Body of pancreas (tissue), 4 donors: ENCODE results near the gene TREML1. TPM values are rescaled to one million over a fixed set of nuclear protein-coding genes. Genes with fewer than 3 reads are reported as not detected.
A peak's percentile ranks its signal among the peaks of the same experiment; 100 is the strongest.

Experiments
- ATAC-seq: fragments of 150-250 bp; one replicate; pipeline ENCODE4 v1.9.1; 2016
- DNase-seq, 4 donors: peaks; one replicate each; pipeline ENCODE4 v3.0.0-alpha.2; 2019
- H3K27ac ChIP-seq, 4 donors: fragments of 200-600 bp; sonication (generic); 1 replicate in 3 of 4; 2 replicates in 1 of 4; pipeline versions ENCODE4 v1.5.1 to v1.6.1; 2016 to 2019; ENCODE audit warnings: mild to moderate bottlenecking in 1 of 4, mixed read lengths in 1 of 4, moderate library complexity in 1 of 4
- H3K27me3 ChIP-seq, 2 donors: fragments of 200-600 bp; sonication (generic); one replicate each; pipeline ENCODE4 v1.6.0; 2016; ENCODE audit warnings: mild to moderate bottlenecking in 1 of 2
- H3K36me3 ChIP-seq, 2 donors: fragments of 200-600 bp; sonication (generic); replicated peaks in 1 of 2; 2 replicates each; pipeline ENCODE4 v1.5.1; 2016; ENCODE audit warnings: low read depth in 2 of 2; ENCODE audit not compliant: insufficient read depth in 1 of 2
- H3K4me1 ChIP-seq: fragments of 200-600 bp; sonication (generic); one replicate; pipeline ENCODE4 v1.6.0; 2016
- H3K4me3 ChIP-seq, 2 donors: fragments of 200-600 bp; sonication (generic); 1 replicate in 1 of 2; 2 replicates in 1 of 2; pipeline ENCODE4 v1.5.1; 2016 to 2019
- H3K9me3 ChIP-seq, 3 donors: fragments of 200-600 bp; sonication (generic); 1 replicate in 2 of 3; 2 replicates in 1 of 3; pipeline ENCODE4 v1.5.1; 2016
- POLR2A ChIP-seq, 3 donors: fragments of 450-650 bp; IDR thresholded peaks; one replicate each; pipeline ENCODE4 v1.6.1; 2016; ENCODE audit warnings: antibody characterized with exemption in 3 of 3, mild to moderate bottlenecking in 2 of 3
- WGBS, 2 donors: methylation state at CpG; one replicate each; pipeline ENCODE4 v1.1.5; 2017; 5-methylcytosine and 5-hydroxymethylcytosine counted together
- intact Hi-C: fragments of 100-400 bp; cut with DNase I; formaldehyde crosslinking; loops from one replicate; pipeline ENCODE4 v1.15.1; 2023
- total RNA-seq, 2 donors: library from RNA; depleted of rRNA; stranded (reverse); fragments of >200 nt; gene quantifications; one replicate each; pipeline ENCODE4 v1.1.0, GENCODE V29; 2016
- TF ChIP-seq, protein P1 (sequence below), 7 experiments: fragments of 450-650 bp in 4 of 7; fragments of 200-600 bp in 3 of 7; sonication (generic) in 3 of 7; IDR thresholded peaks; one replicate each; pipeline ENCODE4 v1.5.1; 2016 to 2019; ENCODE audit warnings: antibody characterized with exemption in 7 of 7

The TREML1 gene
- total RNA-seq, 2 donors from 2014 or later = not detected

DNA sequence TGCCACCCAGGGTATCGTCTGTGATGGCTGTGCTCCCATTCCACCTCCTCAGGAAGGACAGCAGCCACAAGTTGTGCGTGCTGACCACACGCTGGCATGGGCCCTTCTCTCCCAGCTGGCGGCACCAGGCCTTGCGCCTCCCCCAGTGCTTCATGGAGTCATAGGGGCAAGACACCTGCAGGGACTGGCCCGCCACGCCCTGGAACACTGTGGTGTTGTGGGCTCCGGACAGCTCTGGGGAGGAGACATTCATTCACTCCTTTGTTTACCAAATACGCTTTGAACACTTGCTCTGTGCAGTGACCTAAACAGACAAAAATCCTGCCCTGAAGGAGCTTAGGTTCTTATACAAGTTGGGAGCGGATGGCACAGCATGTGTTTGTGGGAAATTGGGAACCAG lies 7.2 kb upstream of the TREML1 start:
- Histone ChIP-seq H3K9me3 (no peaks in the 10 kb centered on the region), H3K27me3 (no peaks in the 10 kb centered on the region), H3K36me3 (no peaks in the 10 kb centered on the region), H3K27ac (no peak overlapping the region), H3K4me1 (no peaks in the 10 kb centered on the region), H3K4me3 (no peak overlapping the region)
- 79 to 94% methylated on average over 5 to 10 of the region's 10 CpGs for WGBS, 2 donors
- no peak for TF ChIP-seq POLR2A (IDR thresholded peaks at IDR 0.05)
- TF ChIP-seq, protein P1, sequence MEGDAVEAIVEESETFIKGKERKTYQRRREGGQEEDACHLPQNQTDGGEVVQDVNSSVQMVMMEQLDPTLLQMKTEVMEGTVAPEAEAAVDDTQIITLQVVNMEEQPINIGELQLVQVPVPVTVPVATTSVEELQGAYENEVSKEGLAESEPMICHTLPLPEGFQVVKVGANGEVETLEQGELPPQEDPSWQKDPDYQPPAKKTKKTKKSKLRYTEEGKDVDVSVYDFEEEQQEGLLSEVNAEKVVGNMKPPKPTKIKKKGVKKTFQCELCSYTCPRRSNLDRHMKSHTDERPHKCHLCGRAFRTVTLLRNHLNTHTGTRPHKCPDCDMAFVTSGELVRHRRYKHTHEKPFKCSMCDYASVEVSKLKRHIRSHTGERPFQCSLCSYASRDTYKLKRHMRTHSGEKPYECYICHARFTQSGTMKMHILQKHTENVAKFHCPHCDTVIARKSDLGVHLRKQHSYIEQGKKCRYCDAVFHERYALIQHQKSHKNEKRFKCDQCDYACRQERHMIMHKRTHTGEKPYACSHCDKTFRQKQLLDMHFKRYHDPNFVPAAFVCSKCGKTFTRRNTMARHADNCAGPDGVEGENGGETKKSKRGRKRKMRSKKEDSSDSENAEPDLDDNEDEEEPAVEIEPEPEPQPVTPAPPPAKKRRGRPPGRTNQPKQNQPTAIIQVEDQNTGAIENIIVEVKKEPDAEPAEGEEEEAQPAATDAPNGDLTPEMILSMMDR (IDR thresholded peaks at IDR 0.05) = no peak
- intact Hi-C loops = no loop called here
- ATAC-seq (no peak), DNase-seq (no peak)

DNA sequence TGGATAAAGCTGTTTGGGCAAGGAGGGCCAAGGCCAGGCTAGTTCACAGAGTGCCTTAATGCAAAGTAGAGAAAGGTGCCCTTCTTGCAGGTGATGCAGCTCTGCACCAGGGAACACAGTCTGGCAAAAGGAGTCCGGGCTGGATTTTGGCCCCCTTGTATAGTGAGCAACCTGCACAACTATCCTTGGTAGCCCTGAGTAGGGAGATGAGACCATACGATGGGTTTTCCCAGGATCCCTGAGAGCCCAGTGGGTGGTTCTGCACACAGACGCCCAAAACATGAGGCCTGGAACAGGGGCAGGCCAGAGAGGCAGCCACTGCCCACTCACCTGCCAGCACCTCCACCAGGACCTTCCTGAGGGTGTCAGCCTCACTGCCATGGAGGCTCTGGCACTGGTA lies 6.8 kb upstream of the TREML1 start:
- no peaks in the 10 kb centered on the region for H3K36me3 ChIP-seq
- H3K27me3 ChIP-seq = no peaks in the 10 kb centered on the region
- TF ChIP-seq, protein P1 (IDR thresholded peaks at IDR 0.05) = no peak
- no peak for TF ChIP-seq POLR2A (IDR thresholded peaks at IDR 0.05)
- ATAC-seq (no peak), DNase-seq (no peak)
- H3K4me1 ChIP-seq = no peaks in the 10 kb centered on the region
- intact Hi-C loops = no loop called here
- no peak overlapping the region for H3K4me3 ChIP-seq
- no peaks in the 10 kb centered on the region for H3K9me3 ChIP-seq
- 61 to 73% methylated on average over 3 of the region's 3 CpGs for WGBS, 2 donors
- H3K27ac ChIP-seq = no peak overlapping the region

DNA sequence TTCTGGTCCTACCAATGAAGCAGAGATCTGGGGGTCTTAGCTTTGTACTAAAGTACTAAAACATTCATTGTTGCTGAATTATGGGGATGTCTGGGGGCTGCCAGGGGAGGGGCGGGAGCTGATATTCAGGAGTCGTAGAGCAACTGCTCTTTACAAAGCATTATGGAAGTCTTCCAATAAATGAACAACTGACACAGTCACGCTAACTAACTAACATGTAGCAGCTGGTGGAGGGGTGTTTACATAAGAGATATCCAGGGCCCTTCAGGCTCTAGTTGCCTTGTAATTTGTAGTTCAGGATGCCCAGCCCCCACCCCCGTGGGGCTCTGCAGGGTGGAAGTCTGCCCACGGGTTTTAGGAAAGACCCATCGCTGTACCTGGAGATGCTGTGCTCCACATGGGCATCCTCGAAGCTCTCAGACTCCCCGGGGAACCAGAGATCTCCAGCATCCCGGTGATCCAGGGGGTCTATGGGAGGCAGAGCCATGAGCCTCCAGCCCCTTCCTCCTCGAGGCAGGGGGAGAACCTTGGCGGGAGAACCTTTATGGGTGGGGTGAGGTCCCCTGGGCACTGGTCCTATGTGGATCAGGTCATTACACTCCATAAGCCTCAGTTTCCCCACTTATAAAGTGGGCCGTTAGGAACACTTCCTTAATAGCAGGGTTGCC lies 5.4 kb upstream of the TREML1 start:
- H3K4me3 ChIP-seq = no peak overlapping the region
- no peak for ATAC-seq
- intact Hi-C loops = no loop called here
- H3K36me3 ChIP-seq = no peaks in the 10 kb centered on the region
- H3K27ac ChIP-seq = no peak overlapping the region
- H3K9me3 ChIP-seq = no peaks in the 10 kb centered on the region
- no peaks in the 10 kb centered on the region for H3K4me1 ChIP-seq
- TF ChIP-seq POLR2A (IDR thresholded peaks at IDR 0.05) = no peak
- TF ChIP-seq, protein P1 (IDR thresholded peaks at IDR 0.05) = no peak
- no peaks in the 10 kb centered on the region for H3K27me3 ChIP-seq
- DNase-seq = no peak
- 45 to 55% methylated on average over 4 to 9 of the region's 12 CpGs for WGBS, 2 donors

DNA sequence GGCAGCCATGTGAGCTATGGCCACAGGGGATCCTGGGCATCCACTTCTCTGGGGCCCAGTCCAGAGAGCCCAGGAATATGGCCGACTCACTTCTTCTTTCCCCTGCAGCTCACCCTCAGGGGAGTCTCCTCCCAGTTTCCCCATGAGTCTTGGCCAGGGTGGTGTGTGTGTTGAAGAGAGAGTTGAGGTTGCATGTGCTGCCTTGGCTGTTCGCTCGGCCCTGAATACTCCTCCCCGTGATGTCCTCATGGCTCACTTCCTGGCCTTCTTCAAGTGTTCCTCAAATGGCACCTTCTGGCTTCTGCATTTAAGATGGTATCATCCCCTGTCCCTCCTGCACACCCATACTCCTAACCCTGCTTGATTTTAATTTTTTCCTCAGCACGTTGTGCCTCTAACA lies 3.2 kb upstream of the TREML1 start:
- no peak overlapping the region for H3K4me3 ChIP-seq
- 69 to 81% methylated on average over 5 of the region's 5 CpGs for WGBS, 2 donors
- H3K36me3 ChIP-seq = no peaks in the 10 kb centered on the region
- no peak overlapping the region for H3K27ac ChIP-seq
- H3K27me3 ChIP-seq = no peaks in the 10 kb centered on the region
- ATAC-seq (no peak), DNase-seq (peak in 1 of 4 donors; percentile 54)
- H3K9me3 ChIP-seq = no peaks in the 10 kb centered on the region
- no peaks in the 10 kb centered on the region for H3K4me1 ChIP-seq
- TF ChIP-seq, protein P1 (IDR thresholded peaks at IDR 0.05) = no peak
- no peak for TF ChIP-seq POLR2A (IDR thresholded peaks at IDR 0.05)
- intact Hi-C loops = no loop called here

DNA sequence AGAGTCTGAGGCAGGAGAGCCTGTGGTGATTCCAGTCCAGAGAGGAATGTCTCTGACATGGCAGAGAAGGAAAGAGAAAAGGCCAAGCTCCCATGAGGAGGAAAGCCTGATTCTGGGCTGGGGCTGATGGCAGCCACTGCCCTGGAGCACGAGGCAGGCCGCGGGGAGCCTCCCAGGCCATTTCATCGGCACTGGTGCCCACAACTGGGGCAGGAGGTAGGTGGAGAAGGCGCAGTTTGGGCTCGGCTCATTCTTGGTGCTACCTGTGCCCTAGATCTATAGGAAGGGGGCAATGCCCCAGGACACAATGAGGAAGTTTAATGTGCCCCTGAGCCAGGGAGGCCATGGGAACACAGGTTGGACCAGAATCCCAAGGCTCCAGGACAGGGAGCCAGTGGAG lies 2.6 kb upstream of the TREML1 start:
- H3K27me3 ChIP-seq = no peaks in the 10 kb centered on the region
- DNase-seq = no peak
- intact Hi-C loops = no loop called here
- no peak overlapping the region for H3K27ac ChIP-seq
- no peak for ATAC-seq
- no peaks in the 10 kb centered on the region for H3K36me3 ChIP-seq
- H3K4me3 ChIP-seq = no peak overlapping the region
- TF ChIP-seq, protein P1 (IDR thresholded peaks at IDR 0.05) = no peak
- TF ChIP-seq POLR2A (IDR thresholded peaks at IDR 0.05) = no peak
- 85 to 92% methylated on average over 6 of the region's 6 CpGs for WGBS, 2 donors
- no peaks in the 10 kb centered on the region for H3K9me3 ChIP-seq
- no peaks in the 10 kb centered on the region for H3K4me1 ChIP-seq
